Measurements from ENCODE around the gene GAS7. TPM values are rescaled to one million over a fixed set of nuclear protein-coding genes. Genes with fewer than 3 reads are reported as not detected.
A peak's percentile ranks its signal among the peaks of the same experiment; 100 is the strongest.
"Not testable (repeated sequence)": the region's sequence is repeated elsewhere in the genome, so short reads cannot be mapped to it uniquely, and the experiment has no call there.

GAS7 gene
- total and polyA plus RNA-seq, 3 experiments from 2014 or later: 1.9 to 4.4 (median 3.3) TPM

DNA sequence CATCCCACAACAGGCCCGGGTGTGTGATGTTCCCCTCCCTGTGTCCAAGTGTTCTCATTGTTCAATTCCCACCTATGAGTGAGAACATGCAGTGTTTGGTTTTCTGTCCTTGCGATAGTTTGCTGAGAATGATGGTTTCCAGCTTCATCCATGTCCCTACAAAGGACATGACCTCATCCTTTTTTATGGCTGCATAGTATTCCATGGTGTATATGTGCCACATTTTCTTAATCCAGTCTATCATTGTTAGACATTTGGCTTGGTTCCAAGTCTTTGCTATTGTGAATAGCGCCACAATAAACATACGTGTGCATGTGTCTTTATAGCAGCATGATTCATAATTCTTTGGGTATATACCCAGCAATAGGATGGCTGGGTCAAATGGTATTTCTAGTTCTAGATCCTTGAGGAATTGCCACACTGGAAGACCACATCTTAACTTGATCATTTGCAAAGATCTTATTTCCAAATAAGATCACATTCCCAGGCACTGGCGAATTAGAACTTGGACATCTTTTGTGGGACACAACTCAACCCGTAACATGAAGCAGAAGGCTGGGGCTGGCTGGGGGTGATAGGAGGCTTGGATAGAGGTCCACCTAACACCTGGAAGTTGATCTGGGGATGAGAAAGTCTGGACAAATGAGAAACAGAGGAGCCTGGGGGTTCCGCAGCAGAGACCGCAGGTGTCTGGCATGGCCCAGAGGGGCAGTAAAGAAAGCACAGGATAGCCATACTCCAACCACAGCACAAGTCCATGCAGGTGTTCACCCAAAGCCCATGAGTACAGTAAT, 195.6 kb downstream of the GAS7 start:
- H3K27me3 ChIP-seq (ENCODE audit: insufficient read depth, low read length, poor library complexity, severe bottlenecking); H3K4me3 Mint-ChIP-seq; H3K9me3 Mint-ChIP-seq; H3K27me3 Mint-ChIP-seq; DNase-seq; H3K36me3 ChIP-seq (ENCODE audit: insufficient read depth, low read length); H3K27ac ChIP-seq (ENCODE audit: low read depth, low read length); CTCF ChIA-PET; H3K4me1 ChIP-seq (ENCODE audit: insufficient read depth, low read length); H3K4me3 ChIP-seq (ENCODE audit: low read length); H3K9me3 ChIP-seq (ENCODE audit: low read length); H3K36me3 Mint-ChIP-seq; H3K4me1 Mint-ChIP-seq; POLR2A ChIA-PET: not testable (repeated sequence)
- H3K27ac Mint-ChIP-seq: peak overlapping the region in 1 of 8 donors; percentile 54

DNA sequence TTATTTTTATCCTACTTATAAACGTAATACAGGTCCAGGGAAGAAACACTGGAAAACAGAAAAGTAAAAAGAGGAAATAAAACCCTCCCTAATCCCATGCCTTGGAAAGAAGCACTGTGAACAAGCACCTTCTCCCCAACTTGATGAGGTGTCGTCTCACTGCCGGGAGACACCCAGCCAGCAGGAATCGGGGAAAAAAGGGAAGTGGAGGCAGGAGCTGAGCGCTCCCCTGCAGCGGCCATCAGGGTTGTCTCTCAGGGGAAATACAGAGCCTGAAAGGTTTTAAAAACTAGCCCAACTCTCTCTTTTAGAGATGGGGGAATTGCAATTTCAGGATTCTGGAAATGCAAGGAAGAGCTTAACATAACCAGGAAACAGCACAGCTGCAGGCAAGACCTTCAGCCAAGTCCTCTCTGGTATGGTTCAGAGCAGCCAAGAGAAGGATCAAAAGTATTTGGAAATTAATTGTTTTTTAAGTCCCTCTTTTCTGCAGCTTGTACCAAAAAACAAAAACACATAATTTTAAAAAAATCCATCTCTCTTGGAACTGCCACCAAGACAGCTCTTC, 197.0 kb downstream of the GAS7 start:
- Mint-ChIP-seq H3K27me3 (peaks cover 0 to 2% of the 10 kb centered on the region in 2 donors), H3K4me3 (no peak overlapping the region), H3K27ac (no peak overlapping the region), H3K36me3 (no peaks in the 10 kb centered on the region), H3K9me3 (no peaks in the 10 kb centered on the region), H3K4me1 (peaks cover 0 to 4% (median 0%) of the 10 kb centered on the region in 3 donors)
- no peaks in the 10 kb centered on the region for H3K9me3 ChIP-seq (ENCODE audit: low read length)
- ChIA-PET CTCF (no interaction called here), POLR2A (no interaction called here)
- H3K36me3 ChIP-seq (ENCODE audit: insufficient read depth, low read length): no peaks in the 10 kb centered on the region
- no peaks in the 10 kb centered on the region for H3K27me3 ChIP-seq (ENCODE audit: insufficient read depth, low read length, poor library complexity, severe bottlenecking)
- no peak for DNase-seq
- no peaks in the 10 kb centered on the region for H3K4me1 ChIP-seq (ENCODE audit: insufficient read depth, low read length)
- no peak overlapping the region for H3K4me3 ChIP-seq (ENCODE audit: low read length)
- no peak overlapping the region for H3K27ac ChIP-seq (ENCODE audit: low read depth, low read length)

DNA sequence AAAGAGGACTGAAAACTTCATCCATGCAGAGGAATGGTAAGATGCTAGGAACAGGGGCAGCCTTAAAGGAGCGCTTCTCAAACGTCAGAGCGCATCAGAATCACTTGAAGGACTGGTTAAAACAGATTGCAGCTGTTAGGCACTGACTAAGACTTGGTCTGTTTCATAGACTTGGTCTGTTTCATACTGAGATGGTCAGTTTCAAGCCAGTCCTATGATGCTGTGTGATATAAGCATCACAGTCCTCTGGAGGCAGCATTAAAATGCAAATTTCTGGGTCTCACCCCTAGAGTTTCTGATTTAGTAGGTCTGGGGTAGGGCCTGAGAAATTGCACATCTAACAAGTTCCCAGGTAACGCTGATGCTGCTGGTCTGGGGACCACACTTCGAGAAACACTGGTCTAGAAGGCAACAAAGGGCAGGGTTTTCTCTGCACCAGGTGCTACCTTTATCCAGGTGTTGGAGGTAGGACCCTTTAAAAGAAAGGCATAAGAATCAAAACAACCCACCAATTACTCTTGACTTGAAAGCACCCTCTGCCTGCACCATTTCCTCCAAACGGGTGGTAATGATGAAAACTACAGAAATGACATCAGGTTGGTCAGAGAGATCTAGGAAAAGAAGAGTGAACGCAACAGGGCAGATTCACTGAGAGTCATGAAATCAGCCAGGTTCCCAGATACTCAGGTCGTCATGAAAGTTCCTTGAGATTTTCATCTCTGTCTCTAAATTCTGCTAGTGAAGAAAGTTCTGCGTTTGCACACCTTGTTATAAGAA, 198.3 kb downstream of the GAS7 start:
- H3K4me3 Mint-ChIP-seq: no peak overlapping the region
- Histone ChIP-seq H3K27ac (ENCODE audit: low read depth, low read length) (no peak overlapping the region), H3K4me3 (ENCODE audit: low read length) (no peak overlapping the region), H3K27me3 (ENCODE audit: insufficient read depth, low read length, poor library complexity, severe bottlenecking) (no peaks in the 10 kb centered on the region), H3K9me3 (ENCODE audit: low read length) (no peaks in the 10 kb centered on the region), H3K4me1 (ENCODE audit: insufficient read depth, low read length) (no peaks in the 10 kb centered on the region), H3K36me3 (ENCODE audit: insufficient read depth, low read length) (no peaks in the 10 kb centered on the region)
- no peak overlapping the region for H3K27ac Mint-ChIP-seq
- no peaks in the 10 kb centered on the region for H3K36me3 Mint-ChIP-seq
- POLR2A ChIA-PET: no interaction called here
- H3K9me3 Mint-ChIP-seq: no peaks in the 10 kb centered on the region
- no peak for DNase-seq
- CTCF ChIA-PET: no interaction called here
- peaks cover 0 to 4% (median 0%) of the 10 kb centered on the region in 3 donors for H3K4me1 Mint-ChIP-seq
- peaks cover 0 to 2% of the 10 kb centered on the region in 2 donors for H3K27me3 Mint-ChIP-seq

DNA sequence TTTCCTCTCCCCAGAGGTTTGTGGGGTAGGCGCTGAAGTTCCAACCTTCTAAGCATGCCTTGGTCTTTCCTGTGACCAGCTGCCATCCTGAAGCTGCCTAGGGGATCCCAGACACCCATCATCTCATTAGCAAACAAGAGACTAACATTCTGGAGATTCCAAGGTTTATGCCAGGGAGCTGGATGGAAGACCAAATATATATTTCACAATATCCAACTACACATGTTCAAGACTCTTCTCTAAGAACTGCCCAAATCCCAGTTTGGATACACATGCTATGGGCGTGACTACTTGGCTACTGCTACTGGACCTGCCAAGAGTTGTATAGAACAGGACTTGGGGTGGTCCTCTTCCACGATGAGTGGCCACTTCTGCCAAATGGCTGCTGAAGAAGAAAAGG, 200.3 kb downstream of the GAS7 start:
- ChIA-PET POLR2A (no interaction called here), CTCF (no interaction called here)
- no peaks in the 10 kb centered on the region for H3K9me3 Mint-ChIP-seq
- Histone ChIP-seq H3K27ac (ENCODE audit: low read depth, low read length) (no peak overlapping the region), H3K4me3 (ENCODE audit: low read length) (no peak overlapping the region), H3K36me3 (ENCODE audit: insufficient read depth, low read length) (no peaks in the 10 kb centered on the region), H3K9me3 (ENCODE audit: low read length) (no peaks in the 10 kb centered on the region), H3K27me3 (ENCODE audit: insufficient read depth, low read length, poor library complexity, severe bottlenecking) (no peaks in the 10 kb centered on the region), H3K4me1 (ENCODE audit: insufficient read depth, low read length) (no peaks in the 10 kb centered on the region)
- H3K4me3 Mint-ChIP-seq: no peak overlapping the region
- peaks cover 0 to 4% (median 0%) of the 10 kb centered on the region in 3 donors for H3K4me1 Mint-ChIP-seq
- peaks cover 0 to 2% of the 10 kb centered on the region in 2 donors for H3K27me3 Mint-ChIP-seq
- DNase-seq: no peak
- no peaks in the 10 kb centered on the region for H3K36me3 Mint-ChIP-seq
- no peak overlapping the region for H3K27ac Mint-ChIP-seq

DNA sequence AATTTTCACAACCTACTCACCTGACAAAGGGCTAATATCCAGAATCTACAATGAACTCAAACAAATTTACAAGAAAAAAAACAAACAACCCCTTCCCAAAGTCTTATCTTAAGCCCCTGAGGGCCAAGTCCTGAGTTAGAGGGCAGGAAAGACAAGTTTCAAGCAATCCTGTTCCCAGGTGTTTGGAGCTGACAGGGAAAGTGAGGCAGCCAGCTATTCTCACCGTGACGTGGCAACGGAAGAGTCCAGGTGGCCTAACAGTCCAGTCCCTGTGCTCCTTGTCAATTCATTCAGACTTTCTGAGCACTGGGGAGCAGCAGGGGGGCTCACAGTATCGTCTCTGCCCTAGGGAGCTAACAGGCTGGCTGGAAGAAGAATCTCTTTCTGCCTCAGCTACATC, 203.6 kb downstream of the GAS7 start:
- Histone ChIP-seq H3K27ac (ENCODE audit: low read depth, low read length) (no peak overlapping the region), H3K36me3 (ENCODE audit: insufficient read depth, low read length) (no peaks in the 10 kb centered on the region), H3K4me1 (ENCODE audit: insufficient read depth, low read length) (no peaks in the 10 kb centered on the region), H3K27me3 (ENCODE audit: insufficient read depth, low read length, poor library complexity, severe bottlenecking) (no peaks in the 10 kb centered on the region), H3K4me3 (ENCODE audit: low read length) (no peak overlapping the region), H3K9me3 (ENCODE audit: low read length) (no peaks in the 10 kb centered on the region)
- peaks cover 0 to 3% (median 1%) of the 10 kb centered on the region in 5 donors for H3K9me3 Mint-ChIP-seq
- DNase-seq: no peak
- H3K36me3 Mint-ChIP-seq: peaks cover 0 to 10% (median 0%) of the 10 kb centered on the region in 3 donors
- POLR2A ChIA-PET: no interaction called here
- no peak overlapping the region for H3K27ac Mint-ChIP-seq
- H3K4me1 Mint-ChIP-seq: no peaks in the 10 kb centered on the region
- no peak overlapping the region for H3K4me3 Mint-ChIP-seq
- CTCF ChIA-PET: no interaction called here
- peaks cover 0 to 2% of the 10 kb centered on the region in 2 donors for H3K27me3 Mint-ChIP-seq

DNA sequence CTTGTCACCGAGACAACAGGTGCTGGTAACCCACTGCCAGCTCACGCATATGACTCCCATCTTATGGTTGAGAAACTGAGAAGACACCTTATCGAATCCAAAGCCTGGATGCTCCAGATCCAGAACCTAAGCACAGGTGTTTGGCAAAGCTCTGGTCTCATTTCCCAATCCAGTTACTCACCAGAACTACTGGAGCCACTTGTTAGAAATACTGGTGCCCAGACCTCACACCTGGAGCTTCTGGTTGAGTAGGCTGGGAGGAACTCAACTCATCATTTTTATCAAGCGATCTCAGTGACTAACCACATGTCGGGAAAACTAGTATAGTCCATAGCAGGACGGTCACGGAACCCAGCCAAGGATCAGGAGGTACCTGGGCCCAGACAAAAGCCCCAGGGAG, 206.6 kb downstream of the GAS7 start:
- Mint-ChIP-seq H3K27me3 (no peaks in the 10 kb centered on the region), H3K4me3 (no peak overlapping the region), H3K4me1 (peaks cover 0 to 3% (median 0%) of the 10 kb centered on the region in 3 donors), H3K9me3 (peaks cover 0 to 3% (median 3%) of the 10 kb centered on the region in 5 donors), H3K27ac (no peak overlapping the region), H3K36me3 (peaks cover 0 to 10% (median 3%) of the 10 kb centered on the region in 3 donors)
- H3K9me3 ChIP-seq (ENCODE audit: low read length): no peaks in the 10 kb centered on the region
- H3K4me1 ChIP-seq (ENCODE audit: insufficient read depth, low read length): no peaks in the 10 kb centered on the region
- H3K36me3 ChIP-seq (ENCODE audit: insufficient read depth, low read length): no peaks in the 10 kb centered on the region
- no peak overlapping the region for H3K4me3 ChIP-seq (ENCODE audit: low read length)
- POLR2A ChIA-PET: no interaction called here
- DNase-seq: no peak
- no peak overlapping the region for H3K27ac ChIP-seq (ENCODE audit: low read depth, low read length)
- H3K27me3 ChIP-seq (ENCODE audit: insufficient read depth, low read length, poor library complexity, severe bottlenecking): no peaks in the 10 kb centered on the region
- CTCF ChIA-PET: no interaction called here

DNA sequence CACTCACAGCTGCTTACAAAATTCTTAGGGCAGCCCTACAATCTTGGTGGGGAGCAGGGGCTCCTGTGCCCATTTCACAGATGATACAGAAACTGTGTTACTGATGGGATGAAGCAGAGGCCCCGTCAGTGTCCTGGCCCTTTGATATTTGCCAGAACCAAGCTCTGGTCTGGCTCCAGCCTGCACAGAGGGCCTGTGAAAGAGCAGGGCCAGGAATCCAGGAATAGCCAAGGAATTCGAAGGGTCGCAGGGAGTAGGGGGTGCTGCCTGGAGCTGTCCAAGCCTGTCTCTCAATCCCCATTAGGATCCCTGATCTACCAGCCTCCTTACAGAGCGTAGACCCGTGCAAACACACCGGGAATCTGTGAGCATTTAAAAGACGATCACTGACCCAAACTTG, 207.1 kb downstream of the GAS7 start:
- no peaks in the 10 kb centered on the region for H3K27me3 Mint-ChIP-seq

More for the DNA sequence above, 207.1 kb downstream of the GAS7 start:
- ChIA-PET POLR2A (no interaction called here), CTCF (no interaction called here)
- Mint-ChIP-seq H3K27ac (no peak overlapping the region), H3K36me3 (peaks cover 0 to 10% (median 3%) of the 10 kb centered on the region in 3 donors), H3K4me1 (peaks cover 0 to 4% (median 0%) of the 10 kb centered on the region in 3 donors), H3K4me3 (no peak overlapping the region), H3K9me3 (peaks cover 0 to 3% (median 3%) of the 10 kb centered on the region in 5 donors)
- no peak overlapping the region for H3K27ac ChIP-seq (ENCODE audit: low read depth, low read length)
- H3K27me3 ChIP-seq (ENCODE audit: insufficient read depth, low read length, poor library complexity, severe bottlenecking): no peaks in the 10 kb centered on the region
- H3K36me3 ChIP-seq (ENCODE audit: insufficient read depth, low read length): no peaks in the 10 kb centered on the region
- H3K4me1 ChIP-seq (ENCODE audit: insufficient read depth, low read length): no peaks in the 10 kb centered on the region
- H3K9me3 ChIP-seq (ENCODE audit: low read length): no peaks in the 10 kb centered on the region
- H3K4me3 ChIP-seq (ENCODE audit: low read length): no peak overlapping the region
- no peak for DNase-seq

All from CD8-positive, alpha-beta memory T cell (primary cell).